HepG2 (cell line): ENCODE results near the gene ACTN2. TPM values are rescaled to one million over a fixed set of nuclear protein-coding genes. Genes with fewer than 3 reads are reported as not detected.

Experiments
- ATAC-seq: fragments of 200-7000 bp; cut with Tn5 transposase; 3 replicates; pipeline ENCODE4 v1.9.1; 2020; ENCODE audit warnings: mild to moderate bottlenecking, moderate library complexity
- BruUV-seq: library from RNA; stranded (reverse); fragments of 400-500 nt; replicated peaks from 2 replicates; lab custom pipeline; 2021; lab: Mats Ljungman, UMichigan
- CTCF ChIA-PET: fragments of 300-600 bp; formaldehyde crosslinking; extraction: SDS; loops from one replicate; lab custom pipeline; 2021; ENCODE audit warnings: low total read pairs, inconsistent platforms, low intra/inter-chr PET ratio; lab: Yijun Ruan, JAX
- POLR2A ChIA-PET: fragments of 350-600 bp; sonication (Branson Sonifier 250); formaldehyde crosslinking; loops from one replicate; lab custom pipeline; 2020; ENCODE audit warnings: antibody characterized with exemption, inconsistent platforms; lab: Yijun Ruan, JAX
- DNase-seq: peaks from one replicate; pipeline ENCODE4 v3.0.0-alpha.2; 2015; ENCODE audit warnings: low spot score
- FAIRE-seq: peaks from 3 replicates; lab custom pipeline; 2011; peaks lifted over from hg19 to GRCh38; lab: Jason Lieb, UNC
- H2AFZ ChIP-seq: one replicate; pipeline ENCODE4 v1.6.1; 2011; ENCODE audit warnings: low read length, inconsistent platforms
- H3K27ac ChIP-seq: fragments of 300-600 bp; 3 replicates; pipeline ENCODE4 v1.8.0; 2011; ENCODE audit warnings: mixed run types, mild to moderate bottlenecking, mixed read lengths, low read length, inconsistent platforms; ENCODE audit not compliant: insufficient read depth; ENCODE audit errors: extremely low read length
- H3K27me3 ChIP-seq, 2 experiments: fragments of 200-600 bp in 1 of 2; 2 replicates in 1 of 2; 3 replicates in 1 of 2; pipeline versions ENCODE4 v1.6.0 to v1.8.0; 2011; ENCODE audit warnings: low read length in 2 of 2, mild to moderate bottlenecking in 2 of 2, moderate library complexity in 2 of 2, inconsistent platforms in 1 of 2; ENCODE audit not compliant: insufficient read depth in 2 of 2, control insufficient read depth in 1 of 2
- H3K36me3 ChIP-seq, 2 experiments: fragments of 200-600 bp in 1 of 2; replicated peaks in 1 of 2; 2 replicates in 1 of 2; 3 replicates in 1 of 2; pipeline versions ENCODE4 v1.5.1 to v1.8.0; 2011; ENCODE audit warnings: low read length in 2 of 2, inconsistent platforms in 1 of 2; ENCODE audit not compliant: insufficient read depth in 2 of 2, control insufficient read depth in 1 of 2
- H3K4me1 ChIP-seq: 2 replicates; pipeline ENCODE4 v1.5.1; 2012; ENCODE audit warnings: low read length, inconsistent platforms; ENCODE audit not compliant: insufficient read depth
- H3K4me2 ChIP-seq: 2 replicates; pipeline ENCODE4 v1.6.0; 2011; ENCODE audit warnings: low read depth, low read length, inconsistent platforms
- H3K4me3 ChIP-seq, 3 experiments: fragments of 200-600 bp in 1 of 3; sonication (generic), shearing (Covaris generic) in 1 of 3; replicated peaks in 1 of 3; 2 replicates each; pipeline ENCODE4 v1.5.1; 2011 to 2016; ENCODE audit warnings: low read length in 3 of 3, inconsistent platforms in 2 of 3, low read depth in 2 of 3, mild to moderate bottlenecking in 2 of 3, control low read depth in 1 of 3, mixed read lengths in 1 of 3; ENCODE audit not compliant: insufficient read depth in 1 of 3
- H3K79me2 ChIP-seq: one replicate; pipeline ENCODE4 v1.6.1; 2011; ENCODE audit warnings: low read length, inconsistent platforms; ENCODE audit not compliant: insufficient read depth
- H3K9ac ChIP-seq: 2 replicates; pipeline ENCODE4 v1.6.0; 2011; ENCODE audit warnings: mild to moderate bottlenecking, low read depth, low read length, inconsistent platforms; ENCODE audit not compliant: insufficient read depth
- H3K9me3 ChIP-seq: 2 replicates; pipeline ENCODE4 v1.5.1; 2012; ENCODE audit warnings: mild to moderate bottlenecking, low read length
- H4K20me1 ChIP-seq: 2 replicates; pipeline ENCODE4 v1.6.0; 2011; ENCODE audit warnings: inconsistent platforms, mild to moderate bottlenecking, low read length, moderate library complexity; ENCODE audit not compliant: insufficient read depth
- ADNP ChIP-seq: sonication (generic); formaldehyde crosslinking; IDR thresholded peaks from 2 replicates; pipeline ENCODE4 v1.4.0; 2020; ENCODE audit warnings: missing genetic modification reagents
- ARID5B ChIP-seq: IDR thresholded peaks from 2 replicates; pipeline ENCODE4 v1.4.0; 2020; ENCODE audit warnings: mild to moderate bottlenecking, missing genetic modification reagents
- CHCHD3 ChIP-seq: sonication (generic); formaldehyde crosslinking; IDR thresholded peaks from 2 replicates; pipeline ENCODE4 v1.8.0; 2022; ENCODE audit warnings: mild to moderate bottlenecking, missing genetic modification reagents, moderate library complexity
- FOXJ3 ChIP-seq: sonication (generic); formaldehyde crosslinking; IDR thresholded peaks from 2 replicates; pipeline ENCODE4 v1.4.0; 2020; ENCODE audit warnings: missing genetic modification reagents, mild to moderate bottlenecking, borderline replicate concordance
- MEIS1 ChIP-seq: sonication (generic); formaldehyde crosslinking; IDR thresholded peaks from 2 replicates; pipeline ENCODE4 v1.9.0; 2021; ENCODE audit warnings: mild to moderate bottlenecking, missing genetic modification reagents, moderate library complexity, borderline replicate concordance
- MXD4 ChIP-seq: IDR thresholded peaks from 2 replicates; pipeline ENCODE4 v1.6.1; 2016; ENCODE audit warnings: mild to moderate bottlenecking, missing biosample characterization, missing genetic modification reagents
- MYC ChIP-seq: sonication (generic); formaldehyde crosslinking; IDR thresholded peaks from 2 replicates; pipeline ENCODE4 v1.9.0; 2021; ENCODE audit warnings: missing genetic modification reagents, borderline replicate concordance
- NFE2L1 ChIP-seq: sonication (generic); formaldehyde crosslinking; IDR thresholded peaks from 2 replicates; pipeline ENCODE4 v1.4.0; 2020; ENCODE audit warnings: missing genetic modification reagents, mild to moderate bottlenecking, borderline replicate concordance
- PRDM4 ChIP-seq: sonication (generic); formaldehyde crosslinking; IDR thresholded peaks from 2 replicates; pipeline ENCODE4 v1.9.0; 2021; ENCODE audit warnings: missing genetic modification reagents, borderline replicate concordance
- RXRB ChIP-seq: IDR thresholded peaks from 2 replicates; pipeline ENCODE4 v1.6.1; 2016; ENCODE audit warnings: borderline replicate concordance, missing genetic modification reagents, missing compliant biosample characterization
- SALL1 ChIP-seq: sonication (generic); formaldehyde crosslinking; IDR thresholded peaks from 2 replicates; pipeline ENCODE4 v1.8.0; 2022; ENCODE audit warnings: mild to moderate bottlenecking, missing genetic modification reagents
- TOPORS ChIP-seq: sonication (generic); formaldehyde crosslinking; IDR thresholded peaks from 2 replicates; pipeline ENCODE4 v1.8.0; 2023; ENCODE audit warnings: mild to moderate bottlenecking, missing genetic modification reagents
- WIZ ChIP-seq: sonication (generic); formaldehyde crosslinking; IDR thresholded peaks from 2 replicates; pipeline ENCODE4 v1.5.1; 2020; ENCODE audit warnings: mild to moderate bottlenecking, missing genetic modification reagents
- ZBTB7B ChIP-seq: sonication (generic); formaldehyde crosslinking; IDR thresholded peaks from 2 replicates; pipeline ENCODE4 v1.4.0; 2020; ENCODE audit warnings: missing genetic modification reagents
- ZFP36 ChIP-seq: fragments of 150-350 bp; IDR thresholded peaks from 2 replicates; pipeline ENCODE4 v1.6.1; 2018; ENCODE audit warnings: borderline replicate concordance, low read length, low read depth; ENCODE audit not compliant: partially characterized antibody
- ZFP82 ChIP-seq: sonication (generic); formaldehyde crosslinking; IDR thresholded peaks from 2 replicates; pipeline ENCODE4 v1.5.1; 2020; ENCODE audit warnings: mild to moderate bottlenecking, missing genetic modification reagents, borderline replicate concordance
- ZNF383 ChIP-seq: sonication (generic); formaldehyde crosslinking; IDR thresholded peaks from 2 replicates; pipeline ENCODE4 v1.4.0; 2020; ENCODE audit warnings: missing genetic modification reagents, mild to moderate bottlenecking, borderline replicate concordance
- ZNF572 ChIP-seq: sonication (generic); formaldehyde crosslinking; IDR thresholded peaks from 2 replicates; pipeline ENCODE4 v1.5.1; 2020; ENCODE audit warnings: mild to moderate bottlenecking, missing genetic modification reagents
- WGBS: methylation state at CpG from one replicate; pipeline ENCODE4 v1.1.6; 2017; ENCODE audit warnings: low lambda C conversion rate; 5-methylcytosine and 5-hydroxymethylcytosine counted together
- in situ Hi-C: cut with HindIII; loops from 2 replicates; pipeline ENCODE4 v1.10.0; 2017; ENCODE audit warnings: low pct_unique_long_range_greater_than_20kb; ENCODE audit not compliant: extremely low pct_ligation_motif_present
- intact Hi-C: fragments of 100-400 bp; cut with micrococcal nuclease; formaldehyde crosslinking; loops from one replicate; pipeline ENCODE4 v1.10.0; 2022; ENCODE audit not compliant: unreplicated experiment
- polyA plus RNA-seq, 8 experiments: library from polyadenylated mRNA; depleted of rRNA in 3 of 8; stranded (reverse) in 7 of 8; unstranded in 1 of 8; fragments of >200 nt; fragmentation: Illumina TruSeq in 4 of 8; extraction: Trizol in 4 of 8; gene quantifications; 2 replicates each; pipeline versions ENCODE4 v1.2.1 to v1.2.3, GENCODE V29; 2011 to 2016; ENCODE audit warnings: low read depth in 4 of 8, missing spikeins in 1 of 8, mixed read lengths in 1 of 8; ENCODE audit not compliant: insufficient read depth in 1 of 8
- total RNA-seq, 5 experiments: library from RNA; depleted of rRNA; stranded (reverse); fragments of >200 nt; fragmentation: Illumina TruSeq; extraction: Trizol; gene quantifications; 2 replicates each; pipeline ENCODE4 v1.2.3, GENCODE V29; 2016; ENCODE audit warnings: low read depth in 1 of 5

The ACTN2 gene
- total and polyA plus RNA-seq, 2 of the 13 experiments (the other 11 are each of a cell fraction or from before 2014, with no cell fraction given) = 0.04 to 0.13 TPM

GRCh38 chr1:236673289-236673919 lies 12.9 kb upstream of the ACTN2 start (continued):
- no peak for TF ChIP-seq ARID5B (CRISPR knock-in tag)
- TF ChIP-seq WIZ = no peak
- TF ChIP-seq TOPORS (CRISPR knock-in tag) = no peak
- no peak for TF ChIP-seq ADNP (CRISPR knock-in tag)

GRCh38 chr1:236677641-236678235 lies 8.6 kb upstream of the ACTN2 start:
- no peaks in the 10 kb centered on the region; a peak in 2 of 5 replicates for H3K27me3 ChIP-seq
- no peak for FAIRE-seq
- intact Hi-C loops (no loop called here), in situ Hi-C loops (no loop called here)
- no peaks in the 10 kb centered on the region for H4K20me1 ChIP-seq
- no peak for ATAC-seq
- no peaks in the 10 kb centered on the region for H3K4me1 ChIP-seq
- no peak overlapping the region for H3K27ac ChIP-seq
- H3K4me3 ChIP-seq = no peak overlapping the region
- H3K4me2 ChIP-seq = no peak overlapping the region
- no peak for DNase-seq
- H3K9ac ChIP-seq = no peak overlapping the region
- no peaks in the 10 kb centered on the region for H3K79me2 ChIP-seq
- H2AFZ ChIP-seq = no peak overlapping the region
- BruUV-seq = no TSS peak
- CTCF ChIA-PET = no interaction called here
- POLR2A ChIA-PET = no interaction called here
- H3K36me3 ChIP-seq = no peaks in the 10 kb centered on the region
- H3K9me3 ChIP-seq = no peaks in the 10 kb centered on the region
- 2% methylated on average over 2 of the region's 3 CpGs for WGBS
- no peak for TF ChIP-seq ZNF383 (CRISPR knock-in tag)
- no peak for TF ChIP-seq PRDM4 (CRISPR knock-in tag)
- TF ChIP-seq ZBTB7B (CRISPR knock-in tag) = no peak
- no peak for TF ChIP-seq NFE2L1
- TF ChIP-seq MYC (CRISPR knock-in tag) = no peak
- no peak for TF ChIP-seq ZNF572
- TF ChIP-seq MEIS1 (CRISPR knock-in tag) = no peak
- no peak for TF ChIP-seq ZFP82 (CRISPR knock-in tag)
- TF ChIP-seq MXD4 (CRISPR knock-in tag) = no peak
- TF ChIP-seq FOXJ3 (CRISPR knock-in tag) = no peak
- no peak for TF ChIP-seq SALL1
- no peak for TF ChIP-seq ZFP36
- no peak for TF ChIP-seq CHCHD3 (CRISPR knock-in tag)
- no peak for TF ChIP-seq RXRB
